Parathyroid adenoma (tissue), 2 donors: ENCODE results near the gene RASGRP4.

Source experiments
- H2AFZ ChIP-seq: fragments of 300-600 bp; sonication (generic); one replicate; pipeline ENCODE4 v1.7.0; 2017; ENCODE audit warnings: antibody characterized with exemption, mild to moderate bottlenecking
- H3K27ac ChIP-seq: fragments of 300-600 bp; sonication (generic); one replicate; pipeline ENCODE4 v1.7.0; 2017
- H3K27me3 ChIP-seq: fragments of 300-600 bp; sonication (generic); one replicate; pipeline ENCODE4 v1.7.0; 2017; ENCODE audit warnings: low read length; ENCODE audit not compliant: control insufficient read depth, insufficient read depth
- H3K36me3 ChIP-seq: fragments of 300-600 bp; sonication (generic); one replicate; pipeline ENCODE4 v1.7.0; 2017; ENCODE audit warnings: low read length; ENCODE audit not compliant: control insufficient read depth, insufficient read depth
- H3K4me1 ChIP-seq: fragments of 300-600 bp; sonication (generic); one replicate; pipeline ENCODE4 v1.7.0; 2017; ENCODE audit warnings: control low read depth
- H3K4me2 ChIP-seq: fragments of 300-600 bp; sonication (generic); one replicate; pipeline ENCODE4 v1.7.0; 2017; ENCODE audit warnings: low read length
- H3K4me3 ChIP-seq: fragments of 300-600 bp; sonication (generic); one replicate; pipeline ENCODE4 v1.7.0; 2017; ENCODE audit warnings: low read depth, low read length
- H3K79me2 ChIP-seq: fragments of 300-600 bp; sonication (generic); one replicate; pipeline ENCODE4 v1.7.0; 2017; ENCODE audit warnings: control low read depth
- H3K9ac ChIP-seq: fragments of 300-600 bp; sonication (generic); one replicate; pipeline ENCODE4 v1.7.0; 2017; ENCODE audit warnings: mild to moderate bottlenecking
- H3K9me3 ChIP-seq: fragments of 300-600 bp; sonication (generic); one replicate; pipeline ENCODE4 v1.7.0; 2017; ENCODE audit warnings: low read length; ENCODE audit not compliant: control insufficient read depth
- CTCF ChIP-seq: fragments of 300-600 bp; sonication (generic); IDR thresholded peaks from one replicate; pipeline ENCODE4 v1.7.0; 2017; ENCODE audit warnings: antibody characterized with exemption, mild to moderate bottlenecking
- donor health status: primary hyperparathyroidism.

Gene RASGRP4

GRCh38 chr19:38441657-38442348 is 15.8 kb upstream of the RASGRP4 start:
- H3K4me2 ChIP-seq: no peak overlapping the region
- no peaks in the 10 kb centered on the region for H3K36me3 ChIP-seq
- H3K79me2 ChIP-seq: no peaks in the 10 kb centered on the region
- no peaks in the 10 kb centered on the region for H3K9me3 ChIP-seq
- no peak overlapping the region for H2AFZ ChIP-seq
- no peak overlapping the region for H3K9ac ChIP-seq
- TF ChIP-seq CTCF: no peak
- no peaks in the 10 kb centered on the region for H3K4me1 ChIP-seq
- no peak overlapping the region for H3K27ac ChIP-seq
- no peak overlapping the region for H3K4me3 ChIP-seq
- no peaks in the 10 kb centered on the region for H3K27me3 ChIP-seq

- TF ChIP-seq CTCF: no peak
- H3K36me3 ChIP-seq: no peaks in the 10 kb centered on the region
Measured at GRCh38 chr19:38440592-38440991, 14.6 kb upstream of the RASGRP4 start.

GRCh38 chr19:38437917-38438316 is 11.9 kb upstream of the RASGRP4 start:
- Histone ChIP-seq H3K27me3 (no peaks in the 10 kb centered on the region), H3K4me2 (no peak overlapping the region), H2AFZ (no peak overlapping the region), H3K9ac (no peak overlapping the region), H3K79me2 (no peaks in the 10 kb centered on the region), H3K4me1 (peaks cover 5% of the 10 kb centered on the region), H3K27ac (no peak overlapping the region), H3K4me3 (no peak overlapping the region), H3K36me3 (no peaks in the 10 kb centered on the region), H3K9me3 (no peaks in the 10 kb centered on the region)
- TF ChIP-seq CTCF: no peak

More at GRCh38 chr19:38440592-38440991, 14.6 kb upstream of the RASGRP4 start:
- Histone ChIP-seq H2AFZ (no peak overlapping the region), H3K4me2 (no peak overlapping the region), H3K9ac (no peak overlapping the region), H3K27me3 (no peaks in the 10 kb centered on the region), H3K79me2 (no peaks in the 10 kb centered on the region), H3K4me1 (no peaks in the 10 kb centered on the region), H3K4me3 (no peak overlapping the region), H3K27ac (no peak overlapping the region), H3K9me3 (no peaks in the 10 kb centered on the region)

GRCh38 chr19:38437295-38437694 is 11.3 kb upstream of the RASGRP4 start:
- Histone ChIP-seq H3K4me2 (no peak overlapping the region), H3K9me3 (no peaks in the 10 kb centered on the region), H3K27me3 (no peaks in the 10 kb centered on the region), H3K79me2 (no peaks in the 10 kb centered on the region), H3K27ac (no peak overlapping the region), H3K4me1 (peaks cover 5% of the 10 kb centered on the region), H3K9ac (no peak overlapping the region), H3K36me3 (no peaks in the 10 kb centered on the region), H2AFZ (no peak overlapping the region), H3K4me3 (no peak overlapping the region)
- no peak for TF ChIP-seq CTCF

GRCh38 chr19:38434549-38435051 is 8.6 kb upstream of the RASGRP4 start:
- H3K9ac ChIP-seq: no peak overlapping the region

More at GRCh38 chr19:38434549-38435051, 8.6 kb upstream of the RASGRP4 start:
- H3K9me3 ChIP-seq: no peaks in the 10 kb centered on the region
- no peaks in the 10 kb centered on the region for H3K27me3 ChIP-seq
- no peaks in the 10 kb centered on the region for H3K79me2 ChIP-seq
- no peak for TF ChIP-seq CTCF
- H2AFZ ChIP-seq: peak overlapping the region; percentile 33
- no peaks in the 10 kb centered on the region for H3K36me3 ChIP-seq
- peak overlapping the region; percentile 81 for H3K4me2 ChIP-seq
- peak overlapping the region; percentile 45 for H3K4me3 ChIP-seq
- H3K27ac ChIP-seq: no peak overlapping the region
- peaks cover 5% of the 10 kb centered on the region for H3K4me1 ChIP-seq
